Fibroblast of mammary gland (primary cell): Measurements from ENCODE around the gene FHL1.
A peak's percentile ranks its signal among the peaks of the same experiment; 100 is the strongest.

ENCODE experiments used
- DNase-seq: peaks from one replicate; pipeline ENCODE4 v3.0.0-alpha.2; 2010; ENCODE audit warnings: low read depth
- H3K4me3 ChIP-seq: 2 replicates; pipeline ENCODE4 v1.5.1; 2011; ENCODE audit warnings: low read depth, mild to moderate bottlenecking, low read length, moderate library complexity; ENCODE audit not compliant: control insufficient read depth
- CTCF ChIP-seq: conservative IDR thresholded peaks from 2 replicates; pipeline ENCODE4 v1.5.1; 2011; ENCODE audit warnings: low read depth, low read length, inconsistent platforms; ENCODE audit not compliant: control insufficient read depth, insufficient read depth

Gene FHL1

GRCh38 chrX:136128743-136129142 is 18.6 kb upstream of the FHL1 start:
- DNase-seq: no peak
- no peak overlapping the region for H3K4me3 ChIP-seq
- no peak for TF ChIP-seq CTCF

- DNase-seq: peak; percentile 80
- no peak overlapping the region for H3K4me3 ChIP-seq
- no peak for TF ChIP-seq CTCF
Measured at GRCh38 chrX:136130931-136131833, 16.2 kb upstream of the FHL1 start.

- no peak overlapping the region for H3K4me3 ChIP-seq
Measured at GRCh38 chrX:136138939-136139338, 8.4 kb upstream of the FHL1 start.

GRCh38 chrX:136141569-136141968 is 5.8 kb upstream of the FHL1 start:
- DNase-seq: no peak
- H3K4me3 ChIP-seq: no peak overlapping the region
- no peak for TF ChIP-seq CTCF

More at GRCh38 chrX:136138939-136139338, 8.4 kb upstream of the FHL1 start:
- no peak for TF ChIP-seq CTCF
- DNase-seq: no peak

- H3K4me3 ChIP-seq: no peak overlapping the region
- no peak for DNase-seq
- TF ChIP-seq CTCF: no peak
Measured at GRCh38 chrX:136142592-136142991, 4.7 kb upstream of the FHL1 start.

GRCh38 chrX:136143711-136144110 is 3.6 kb upstream of the FHL1 start:
- DNase-seq: no peak
- no peak for TF ChIP-seq CTCF
- no peak overlapping the region for H3K4me3 ChIP-seq
